ENCODE data around the gene AGBL5. TPM values are rescaled to one million over a fixed set of nuclear protein-coding genes. Genes with fewer than 3 reads are reported as not detected.
"Not testable (repeated sequence)": the region's sequence is repeated elsewhere in the genome, so short reads cannot be mapped to it uniquely, and the experiment has no call there.

The AGBL5 gene
- total RNA-seq, 1 experiment from 2014 or later = 28.1 TPM

DNA sequence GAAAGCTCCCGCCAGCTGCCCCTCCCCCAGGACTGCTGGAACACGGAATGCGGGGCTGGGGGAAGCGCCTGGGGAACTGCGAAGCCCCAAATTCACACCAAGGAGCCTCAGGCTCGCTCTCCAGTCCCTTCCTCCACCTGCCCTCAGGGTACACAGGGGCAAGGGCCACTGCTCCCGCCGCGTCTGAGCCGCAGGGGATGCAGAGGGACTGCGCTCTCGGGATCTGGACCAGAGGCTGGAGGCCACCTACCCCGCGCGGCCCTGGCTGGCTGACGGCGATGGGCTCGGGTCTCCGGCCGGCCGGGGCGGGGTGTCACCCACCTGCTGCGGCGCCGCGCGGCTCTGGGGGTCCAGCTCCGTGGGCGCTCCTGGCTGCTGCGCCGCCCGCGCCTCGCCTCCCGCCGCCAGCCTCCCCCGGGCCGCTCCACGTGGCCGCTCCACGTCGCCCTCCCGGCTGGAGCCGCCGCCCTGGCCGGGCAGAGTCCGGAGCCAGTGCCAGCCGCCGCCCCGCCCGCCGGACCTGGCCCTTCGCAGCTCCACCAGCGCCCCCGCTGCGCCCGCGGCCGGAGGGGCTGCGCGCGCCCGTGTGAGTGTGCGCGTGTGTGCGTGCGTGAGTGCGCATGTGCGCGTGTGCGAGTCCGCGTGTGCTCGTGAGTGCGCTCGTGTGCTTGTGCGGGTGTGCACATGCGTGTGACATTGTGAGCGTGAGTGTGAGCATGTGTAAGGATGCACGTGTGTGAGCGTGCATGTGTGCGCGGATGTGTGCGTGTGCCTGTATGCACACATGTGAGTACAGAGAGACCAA, 67.3 kb downstream of the AGBL5 start, which contains the start of gene CGREF1:
TSS of gene CGREF1 (minus strand) at position 604 of the 805 bp plus-strand sequence. CDS start 14,762 bp downstream, outside the sequence.
- DNase-seq (ENCODE audit: low spot score) = no peak

DNA sequence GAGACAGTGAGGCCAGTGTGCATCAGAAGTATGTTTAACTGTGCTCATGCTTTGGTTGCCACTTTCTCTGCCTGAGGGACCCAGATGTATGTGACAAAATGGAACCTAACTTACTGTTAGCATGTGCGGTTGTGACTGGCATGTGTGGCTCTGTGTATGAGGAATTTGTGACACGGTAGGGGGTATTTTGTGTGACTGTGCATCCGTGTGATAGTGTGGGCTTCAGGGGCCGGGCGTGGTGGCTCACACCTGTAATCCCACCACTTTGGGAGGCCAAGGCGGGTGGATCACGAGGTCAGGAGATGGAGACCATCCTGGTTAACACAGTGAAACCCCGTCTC, 67.8 kb downstream of the AGBL5 start:
- not testable (repeated sequence) for DNase-seq (ENCODE audit: low spot score)

Other genes with a start within 250 kb of the AGBL5 start
- not detected in 2 replicates for gene DPYSL5, start 203.5 kb upstream of the AGBL5 start, total RNA-seq (2014; rRNA removed; shearing (Covaris generic))
- gene MAPRE3, start 81.0 kb upstream of the AGBL5 start, total RNA-seq (2014; rRNA removed; shearing (Covaris generic)) = 6.9 and 7.4 TPM in 2 replicates
- 35.6 and 42.0 TPM in 2 replicates for gene TMEM214, start 18.7 kb upstream of the AGBL5 start, total RNA-seq (2014; rRNA removed; shearing (Covaris generic))
- 107 and 127 TPM in 2 replicates for gene OST4, start 20.0 kb downstream of the AGBL5 start, total RNA-seq (2014; rRNA removed; shearing (Covaris generic))
- 0.65 and 1.1 TPM in 2 replicates for gene EMILIN1, start 26.9 kb downstream of the AGBL5 start, total RNA-seq (2014; rRNA removed; shearing (Covaris generic))
- 4.1 and 4.2 TPM in 2 replicates for gene KHK, start 35.1 kb downstream of the AGBL5 start, total RNA-seq (2014; rRNA removed; shearing (Covaris generic))
- 38.2 and 42.0 TPM in 2 replicates for gene CGREF1, start 67.5 kb downstream of the AGBL5 start, total RNA-seq (2014; rRNA removed; shearing (Covaris generic))
- not detected in 2 replicates for gene ABHD1, start 72.1 kb downstream of the AGBL5 start, total RNA-seq (2014; rRNA removed; shearing (Covaris generic))
- 84.6 and 96.2 TPM in 2 replicates for gene PREB, start 83.0 kb downstream of the AGBL5 start, total RNA-seq (2014; rRNA removed; shearing (Covaris generic))
- gene PRR30, start 87.7 kb downstream of the AGBL5 start, total RNA-seq (2014; rRNA removed; shearing (Covaris generic)) = not detected in 2 replicates
- not detected in 2 replicates for gene TCF23, start 97.3 kb downstream of the AGBL5 start, total RNA-seq (2014; rRNA removed; shearing (Covaris generic))
- gene ATRAID, start 160.4 kb downstream of the AGBL5 start, total RNA-seq (2014; rRNA removed; shearing (Covaris generic)) = 75.0 and 86.6 TPM in 2 replicates
- gene SLC5A6, start 160.6 kb downstream of the AGBL5 start, total RNA-seq (2014; rRNA removed; shearing (Covaris generic)) = 48.8 and 55.0 TPM in 2 replicates
- 78.5 and 88.5 TPM in 2 replicates for gene CAD, start 165.7 kb downstream of the AGBL5 start, total RNA-seq (2014; rRNA removed; shearing (Covaris generic))
- gene SLC30A3, start 211.4 kb downstream of the AGBL5 start, total RNA-seq (2014; rRNA removed; shearing (Covaris generic)) = not detected in 2 replicates
- not detected in 2 replicates for gene DNAJC5G, start 223.8 kb downstream of the AGBL5 start, total RNA-seq (2014; rRNA removed; shearing (Covaris generic))
- gene TRIM54, start 230.8 kb downstream of the AGBL5 start, total RNA-seq (2014; rRNA removed; shearing (Covaris generic)) = 5.8 and 7.1 TPM in 2 replicates

Measured in HT-29 (cell line).